H9 (cell line): ENCODE data around the gene FOLR1. TPM values are rescaled to one million over a fixed set of nuclear protein-coding genes. Genes with fewer than 3 reads are reported as not detected.

Experiments
- DNase-seq: peaks from one replicate; pipeline ENCODE4 v3.0.0-alpha.2; 2017
- H2AFZ ChIP-seq: one replicate; pipeline ENCODE4 v1.6.1; 2013; ENCODE audit warnings: mild to moderate bottlenecking, low read length, control low read depth, moderate library complexity
- H2AK5ac ChIP-seq: 2 replicates; pipeline ENCODE4 v1.6.1; 2013; ENCODE audit warnings: low read length, control low read depth, mixed read lengths; ENCODE audit not compliant: insufficient read length
- H2BK120ac ChIP-seq: one replicate; pipeline ENCODE4 v1.6.1; 2013; ENCODE audit warnings: low read depth, mild to moderate bottlenecking, low read length, control low read depth, inconsistent platforms; ENCODE audit not compliant: poor library complexity, severe bottlenecking
- H2BK12ac ChIP-seq: 2 replicates; pipeline ENCODE4 v1.6.1; 2013; ENCODE audit warnings: low read length, control low read depth, mixed read lengths, low read depth; ENCODE audit not compliant: insufficient read length
- H2BK15ac ChIP-seq: 2 replicates; pipeline ENCODE4 v1.6.1; 2013; ENCODE audit warnings: low read depth, low read length, control low read depth
- H2BK20ac ChIP-seq: one replicate; pipeline ENCODE4 v1.6.1; 2013; ENCODE audit warnings: low read depth, mild to moderate bottlenecking, low read length, control low read depth, inconsistent platforms; ENCODE audit not compliant: poor library complexity, severe bottlenecking
- H2BK5ac ChIP-seq: 2 replicates; pipeline ENCODE4 v1.6.1; 2013; ENCODE audit warnings: low read length, control low read depth, mixed read lengths; ENCODE audit not compliant: insufficient read length
- H3K14ac ChIP-seq: 2 replicates; pipeline ENCODE4 v1.6.1; 2013; ENCODE audit warnings: low read length, control low read depth; ENCODE audit not compliant: insufficient read depth
- H3K18ac ChIP-seq: 2 replicates; pipeline ENCODE4 v1.6.1; 2013; ENCODE audit warnings: low read depth, mild to moderate bottlenecking, mixed read lengths, low read length, control low read depth; ENCODE audit not compliant: insufficient read length
- H3K23ac ChIP-seq: 2 replicates; pipeline ENCODE4 v1.6.1; 2013; ENCODE audit warnings: low read length, control low read depth, mixed read lengths, low read depth; ENCODE audit not compliant: insufficient read length
- H3K23me2 ChIP-seq: 2 replicates; pipeline ENCODE4 v1.6.1; 2013; ENCODE audit warnings: low read depth, mild to moderate bottlenecking, mixed read lengths, low read length, control low read depth; ENCODE audit not compliant: insufficient read length, poor library complexity, severe bottlenecking
- H3K27ac ChIP-seq: 2 replicates; pipeline ENCODE4 v1.5.1; 2013; ENCODE audit warnings: low read length, control low read depth, mixed read lengths, low read depth; ENCODE audit not compliant: insufficient read length
- H3K27me3 ChIP-seq: 2 replicates; pipeline ENCODE4 v1.6.1; 2013; ENCODE audit warnings: low read length, control low read depth, inconsistent platforms; ENCODE audit not compliant: insufficient read depth
- H3K4ac ChIP-seq: 2 replicates; pipeline ENCODE4 v1.6.1; 2013; ENCODE audit warnings: low read depth, mild to moderate bottlenecking, control low read depth, inconsistent platforms, low read length, moderate library complexity
- H3K4me1 ChIP-seq: 2 replicates; pipeline ENCODE4 v1.6.1; 2013; ENCODE audit warnings: low read length, control low read depth, inconsistent platforms; ENCODE audit not compliant: insufficient read depth
- H3K4me2 ChIP-seq: 2 replicates; pipeline ENCODE4 v1.6.1; 2013; ENCODE audit warnings: low read length, control low read depth, mixed read lengths; ENCODE audit not compliant: insufficient read length, insufficient read depth
- H3K56ac ChIP-seq: 2 replicates; pipeline ENCODE4 v1.6.1; 2013; ENCODE audit warnings: low read depth, mild to moderate bottlenecking, mixed read lengths, low read length, control low read depth; ENCODE audit not compliant: insufficient read length
- H3K79me1 ChIP-seq: 2 replicates; pipeline ENCODE4 v1.6.1; 2013; ENCODE audit warnings: low read depth, mild to moderate bottlenecking, moderate library complexity, low read length, control low read depth, inconsistent platforms; ENCODE audit not compliant: insufficient read depth, poor library complexity, severe bottlenecking
- H3K79me2 ChIP-seq: 2 replicates; pipeline ENCODE4 v1.6.1; 2013; ENCODE audit warnings: low read length, control low read depth, inconsistent platforms; ENCODE audit not compliant: insufficient read depth
- H3K9ac ChIP-seq: 2 replicates; pipeline ENCODE4 v1.6.1; 2013; ENCODE audit warnings: low read length, control low read depth, mixed read lengths; ENCODE audit not compliant: insufficient read length; ENCODE audit errors: extremely low read depth
- H3K9me3 ChIP-seq: one replicate; pipeline ENCODE4 v1.6.1; 2013; ENCODE audit warnings: low read depth, low read length, inconsistent platforms; ENCODE audit not compliant: control insufficient read depth
- H3T11ph ChIP-seq: one replicate; pipeline ENCODE4 v1.6.1; 2013; ENCODE audit warnings: mild to moderate bottlenecking, low read length, control low read depth, inconsistent platforms
- H4K20me1 ChIP-seq: one replicate; pipeline ENCODE4 v1.6.1; 2013; ENCODE audit not compliant: control insufficient read depth, insufficient read length, insufficient read depth
- H4K5ac ChIP-seq: 2 replicates; pipeline ENCODE4 v1.6.1; 2013; ENCODE audit warnings: low read depth, mild to moderate bottlenecking, mixed read lengths, low read length, control low read depth; ENCODE audit not compliant: insufficient read length
- H4K8ac ChIP-seq: replicated peaks from 2 replicates; pipeline ENCODE4 v1.6.1; 2013; ENCODE audit warnings: low read length, control low read depth, mixed read lengths, low read depth; ENCODE audit not compliant: insufficient read length
- H4K91ac ChIP-seq: 2 replicates; pipeline ENCODE4 v1.6.1; 2013; ENCODE audit warnings: low read depth, mild to moderate bottlenecking, moderate library complexity, mixed read lengths, low read length, control low read depth; ENCODE audit not compliant: insufficient read length
- H3K27ac Mint-ChIP-seq, 3 experiments: 2 replicates in 2 of 3; 3 replicates in 1 of 3; pipeline ENCODE4 v1.8.0; 2020 to 2021; ENCODE audit warnings: mixed read lengths in 3 of 3, mild to moderate bottlenecking in 1 of 3, moderate library complexity in 1 of 3
- H3K27me3 Mint-ChIP-seq: 2 replicates; pipeline ENCODE4 v1.8.0; 2021; ENCODE audit warnings: low read depth, mild to moderate bottlenecking, moderate library complexity, mixed read lengths
- H3K36me3 Mint-ChIP-seq, 3 experiments: 2 replicates in 2 of 3; 3 replicates in 1 of 3; pipeline ENCODE4 v1.8.0; 2020 to 2021; ENCODE audit warnings: low read depth in 3 of 3, mixed read lengths in 3 of 3; ENCODE audit not compliant: insufficient read depth in 1 of 3
- H3K4me1 Mint-ChIP-seq, 2 experiments: 2 replicates each; pipeline ENCODE4 v1.8.0; 2020; ENCODE audit warnings: mixed read lengths in 2 of 2
- H3K4me3 Mint-ChIP-seq, 2 experiments: 2 replicates in 1 of 2; 3 replicates in 1 of 2; pipeline ENCODE4 v1.8.0; 2020 to 2021; ENCODE audit warnings: mild to moderate bottlenecking in 2 of 2, mixed read lengths in 2 of 2, moderate library complexity in 1 of 2
- H3K9me3 Mint-ChIP-seq, 2 experiments: 2 replicates in 1 of 2; 3 replicates in 1 of 2; pipeline ENCODE4 v1.8.0; 2020; ENCODE audit warnings: mild to moderate bottlenecking in 2 of 2, mixed read lengths in 2 of 2, moderate library complexity in 1 of 2
- CTCF ChIP-seq: fragments of 200-600 bp; sonication (generic); conservative IDR thresholded peaks from 3 replicates; pipeline ENCODE4 v1.8.0; 2021; ENCODE audit warnings: antibody characterized with exemption, mild to moderate bottlenecking
- WGBS: extraction: QIAGEN DNeasy Blood & Tissue Kit; methylation state at CpG from one replicate; pipeline ENCODE4 v1.1.7; 2013; ENCODE audit warnings: missing lambda C conversion rate, low lambda C conversion rate, mixed read lengths; ENCODE audit not compliant: insufficient read length; ENCODE audit errors: extremely low coverage; 5-methylcytosine and 5-hydroxymethylcytosine counted together
- total RNA-seq: library from RNA; stranded (reverse); gene quantifications from 2 replicates; pipeline ENCODE4 v1.2.1, GENCODE V29; 2021

FOLR1 gene
- total RNA-seq, 1 experiment from 2014 or later, result 0.92 TPM

GRCh38 chr11:72232260-72233055 is 40.5 kb downstream of the FOLR1 start:
- Mint-ChIP-seq H3K36me3 (peaks cover 41 to 95% (median 89%) of the 10 kb centered on the region in 3 experiments; a peak in 6 of 7 replicates), H3K4me1 (peaks cover 7% of the 10 kb centered on the region in 2 experiments; a peak in 2 of 4 replicates), H3K27ac (0 out of 7 replicates have a peak overlapping the region, but pooled peaks of 1 of the 3 experiments have one; percentile 34), H3K9me3 (no peaks in the 10 kb centered on the region), H3K4me3 (no peak overlapping the region), H3K27me3 (no peaks in the 10 kb centered on the region)
- Histone ChIP-seq H3K4me1 (no peaks in the 10 kb centered on the region), H2BK15ac (no peak overlapping the region), H3K9me3 (no peaks in the 10 kb centered on the region), H3K23me2 (no peaks in the 10 kb centered on the region), H3K27ac (no peak overlapping the region), H2BK20ac (no peak overlapping the region), H2BK120ac (no peak overlapping the region), H3K4me2 (no peak overlapping the region), H3K18ac (no peak overlapping the region), H3K9ac (no peak overlapping the region), H2AFZ (no peak overlapping the region), H4K5ac (no peak overlapping the region), H3K56ac (no peak overlapping the region), H3T11ph (no peak overlapping the region), H3K79me1 (no peaks in the 10 kb centered on the region), H3K27me3 (no peaks in the 10 kb centered on the region), H3K14ac (no peak overlapping the region), H3K79me2 (no peaks in the 10 kb centered on the region), H2AK5ac (no peak overlapping the region), H3K4ac (no peak overlapping the region), H4K91ac (no peak overlapping the region), H2BK5ac (no peak overlapping the region), H3K23ac (no peak overlapping the region), H4K8ac (no peak overlapping the region), H2BK12ac (no peak overlapping the region), H4K20me1 (peaks cover 2% of the 10 kb centered on the region)
- no peak for TF ChIP-seq CTCF
- no peak for DNase-seq
- no CpG with 5 or more reads among the region's 18 CpGs for WGBS
